GM23248 (cell line): ENCODE data around the gene RXRA.

Source experiments
- EZH2 ChIP-seq: fragments of 200-600 bp; sonication (generic); IDR thresholded peaks from 2 replicates; pipeline ENCODE4 v1.6.1; 2018; ENCODE audit warnings: antibody characterized with exemption, mild to moderate bottlenecking; ENCODE audit not compliant: insufficient read depth, poor library complexity, severe bottlenecking
- EZH2phosphoT487 ChIP-seq: fragments of 200-600 bp; sonication (generic); IDR thresholded peaks from 2 replicates; pipeline ENCODE4 v1.6.1; 2018; ENCODE audit warnings: antibody characterized with exemption, moderate library complexity, mild to moderate bottlenecking, low read depth; ENCODE audit not compliant: insufficient read depth

- no peak for TF ChIP-seq EZH2phosphoT487
- no peak for TF ChIP-seq EZH2
Measured at GRCh38 chr9:134372581-134373267, 46.5 kb downstream of the RXRA start.
